Adipocyte (in vitro differentiated cells): ENCODE measurements around the gene PHLPP1.

ENCODE experiments used
- DNase-seq: peaks from one replicate; pipeline ENCODE4 v3.0.0-alpha.2; 2015; ENCODE audit warnings: low read depth
- H3K27me3 ChIP-seq: replicated peaks from 2 replicates; pipeline ENCODE4 v1.7.0; 2013; ENCODE audit warnings: mild to moderate bottlenecking, low read length, moderate library complexity; ENCODE audit not compliant: control insufficient read depth, insufficient read depth
- H3K36me3 ChIP-seq: 2 replicates; pipeline ENCODE4 v1.7.0; 2013; ENCODE audit warnings: low read length, mild to moderate bottlenecking, moderate library complexity; ENCODE audit not compliant: control insufficient read depth, insufficient read depth, severe bottlenecking
- H3K4me1 ChIP-seq: 2 replicates; pipeline ENCODE4 v1.7.0; 2013; ENCODE audit warnings: mild to moderate bottlenecking, low read length, moderate library complexity; ENCODE audit not compliant: control insufficient read depth, insufficient read depth
- H3K4me3 ChIP-seq: 2 replicates; pipeline ENCODE4 v1.7.0; 2013; ENCODE audit warnings: mild to moderate bottlenecking, low read length, moderate library complexity
- H3K9ac ChIP-seq: 2 replicates; pipeline ENCODE4 v1.7.0; 2013; ENCODE audit warnings: mild to moderate bottlenecking, low read length, moderate library complexity
- H3K9me3 ChIP-seq: 2 replicates; pipeline ENCODE4 v1.7.0; 2013; ENCODE audit warnings: mild to moderate bottlenecking, low read length, moderate library complexity; ENCODE audit not compliant: control insufficient read depth

The PHLPP1 gene

GRCh38 chr18:62767321-62767720, 52.0 kb downstream of the PHLPP1 start:
- Histone ChIP-seq H3K4me1 (peaks cover 8% of the 10 kb centered on the region), H3K9me3 (no peaks in the 10 kb centered on the region), H3K36me3 (no peaks in the 10 kb centered on the region), H3K27me3 (no peaks in the 10 kb centered on the region), H3K9ac (no peak overlapping the region), H3K4me3 (no peak overlapping the region)
- peak; percentile 39 for DNase-seq

- Histone ChIP-seq H3K4me3 (no peak overlapping the region), H3K9ac (no peak overlapping the region)
These were observed 52.7 kb downstream of the PHLPP1 start for GRCh38 chr18:62767836-62768557.

GRCh38 chr18:62768558-62768943, 53.2 kb downstream of the PHLPP1 start:
- no peak overlapping the region for H3K9ac ChIP-seq
- no peaks in the 10 kb centered on the region for H3K36me3 ChIP-seq
- peaks cover 8% of the 10 kb centered on the region for H3K4me1 ChIP-seq
- DNase-seq, result no peak
- no peaks in the 10 kb centered on the region for H3K27me3 ChIP-seq
- H3K4me3 ChIP-seq, result no peak overlapping the region
- H3K9me3 ChIP-seq, result no peaks in the 10 kb centered on the region

More at GRCh38 chr18:62767836-62768557, 52.7 kb downstream of the PHLPP1 start:
- Histone ChIP-seq H3K9me3 (no peaks in the 10 kb centered on the region), H3K36me3 (no peaks in the 10 kb centered on the region), H3K27me3 (no peaks in the 10 kb centered on the region), H3K4me1 (peaks cover 8% of the 10 kb centered on the region)
- no peak for DNase-seq

GRCh38 chr18:62769216-62769615, 53.9 kb downstream of the PHLPP1 start:
- Histone ChIP-seq H3K36me3 (no peaks in the 10 kb centered on the region), H3K27me3 (no peaks in the 10 kb centered on the region), H3K9me3 (no peaks in the 10 kb centered on the region), H3K4me3 (no peak overlapping the region), H3K4me1 (peaks cover 8% of the 10 kb centered on the region), H3K9ac (no peak overlapping the region)
- peak; percentile 49 for DNase-seq

- H3K4me3 ChIP-seq, result no peak overlapping the region
- H3K36me3 ChIP-seq, result no peaks in the 10 kb centered on the region
- no peaks in the 10 kb centered on the region for H3K27me3 ChIP-seq
- no peak overlapping the region for H3K9ac ChIP-seq
- H3K4me1 ChIP-seq, result peaks cover 8% of the 10 kb centered on the region
- DNase-seq, result no peak
- no peaks in the 10 kb centered on the region for H3K9me3 ChIP-seq
These were observed 56.3 kb downstream of the PHLPP1 start for GRCh38 chr18:62771494-62772270.

GRCh38 chr18:62772860-62773584, 57.7 kb downstream of the PHLPP1 start:
- Histone ChIP-seq H3K4me1 (no peaks in the 10 kb centered on the region), H3K27me3 (no peaks in the 10 kb centered on the region), H3K36me3 (no peaks in the 10 kb centered on the region), H3K4me3 (no peak overlapping the region), H3K9me3 (no peaks in the 10 kb centered on the region), H3K9ac (no peak overlapping the region)
- DNase-seq, result no peak

- DNase-seq, result no peak
- Histone ChIP-seq H3K4me1 (no peaks in the 10 kb centered on the region), H3K36me3 (no peaks in the 10 kb centered on the region), H3K9ac (no peak overlapping the region), H3K9me3 (no peaks in the 10 kb centered on the region), H3K27me3 (no peaks in the 10 kb centered on the region), H3K4me3 (no peak overlapping the region)
These were observed 58.4 kb downstream of the PHLPP1 start for GRCh38 chr18:62773691-62774090.

- DNase-seq, result no peak
- no peak overlapping the region for H3K9ac ChIP-seq
- no peaks in the 10 kb centered on the region for H3K27me3 ChIP-seq
- H3K36me3 ChIP-seq, result no peaks in the 10 kb centered on the region
- H3K9me3 ChIP-seq, result no peaks in the 10 kb centered on the region
- peaks cover under 1% of the 10 kb centered on the region for H3K4me1 ChIP-seq
- no peak overlapping the region for H3K4me3 ChIP-seq
These were observed 60.8 kb downstream of the PHLPP1 start for GRCh38 chr18:62776024-62776570.

- H3K27me3 ChIP-seq, result no peaks in the 10 kb centered on the region
- H3K36me3 ChIP-seq, result no peaks in the 10 kb centered on the region
- H3K9me3 ChIP-seq, result no peaks in the 10 kb centered on the region
- H3K9ac ChIP-seq, result no peak overlapping the region
- peaks cover 12% of the 10 kb centered on the region for H3K4me1 ChIP-seq
- DNase-seq, result no peak
- no peak overlapping the region for H3K4me3 ChIP-seq
These were observed 62.5 kb downstream of the PHLPP1 start for GRCh38 chr18:62777814-62778213.

GRCh38 chr18:62778976-62779869, 63.9 kb downstream of the PHLPP1 start:
- H3K4me3 ChIP-seq, result no peak overlapping the region
- no peak overlapping the region for H3K9ac ChIP-seq
- DNase-seq, result no peak
- H3K36me3 ChIP-seq, result no peaks in the 10 kb centered on the region
- no peaks in the 10 kb centered on the region for H3K9me3 ChIP-seq
- H3K4me1 ChIP-seq, result peaks cover 12% of the 10 kb centered on the region
- H3K27me3 ChIP-seq, result no peaks in the 10 kb centered on the region
